GM06990 (cell line): ENCODE results near the gene RNF130.

Experiments
- DNase-seq: peaks from one replicate; pipeline ENCODE4 v3.0.0-alpha.2; 2011; ENCODE audit not compliant: insufficient read length; ENCODE audit errors: extremely low read depth
- H3K27me3 ChIP-seq: replicated peaks from 2 replicates; pipeline ENCODE4 v1.6.0; 2011; ENCODE audit warnings: low read length; ENCODE audit not compliant: control insufficient read depth, insufficient read depth
- H3K36me3 ChIP-seq: 2 replicates; pipeline ENCODE4 v1.5.1; 2011; ENCODE audit warnings: low read length; ENCODE audit not compliant: control insufficient read depth, insufficient read depth
- H3K4me3 ChIP-seq: replicated peaks from 2 replicates; pipeline ENCODE4 v1.5.1; 2011; ENCODE audit warnings: low read depth, mild to moderate bottlenecking, control low read depth, low read length
- TF ChIP-seq, protein P1 (sequence below): IDR thresholded peaks from 2 replicates; pipeline ENCODE4 v1.5.1; 2011; ENCODE audit warnings: low read length, control low read depth, mild to moderate bottlenecking, inconsistent platforms; ENCODE audit not compliant: insufficient read depth, poor library complexity, severe bottlenecking

RNF130 gene

DNA sequence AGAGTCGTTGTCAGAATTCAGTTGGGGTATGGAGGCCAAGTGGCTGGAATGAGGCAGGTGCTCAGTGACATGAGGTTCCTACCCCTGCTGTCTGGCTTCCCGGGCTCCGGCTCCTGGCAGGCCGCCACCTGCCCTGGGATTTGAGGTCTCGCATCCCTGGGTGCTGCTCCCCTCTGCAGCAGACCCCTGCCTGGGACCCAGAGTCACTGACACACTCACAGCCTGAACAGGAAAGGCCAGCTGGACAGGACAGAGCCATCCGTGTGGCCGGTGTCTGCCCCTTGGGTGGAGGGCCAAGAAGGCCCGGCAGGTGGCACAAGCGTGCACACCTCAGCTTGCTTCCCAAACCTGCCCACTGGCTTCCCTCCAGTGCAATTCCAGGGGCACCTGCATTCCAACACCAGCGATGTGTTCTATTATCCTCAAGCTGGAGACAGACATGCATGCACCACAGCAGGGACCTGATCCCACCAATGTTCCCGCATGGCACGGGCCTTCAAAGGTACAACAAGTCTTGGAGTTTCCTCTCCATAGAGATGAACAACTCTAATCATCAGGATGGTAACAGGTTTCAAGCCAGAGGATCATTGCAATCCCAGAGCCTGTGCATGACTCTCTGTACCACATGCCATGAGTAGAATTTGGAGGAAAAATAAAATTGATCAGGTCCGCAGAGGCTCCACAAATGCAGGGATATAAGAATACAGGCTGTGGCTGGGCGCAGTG is 45.6 kb upstream of the RNF130 start:
- TF ChIP-seq, protein P1, sequence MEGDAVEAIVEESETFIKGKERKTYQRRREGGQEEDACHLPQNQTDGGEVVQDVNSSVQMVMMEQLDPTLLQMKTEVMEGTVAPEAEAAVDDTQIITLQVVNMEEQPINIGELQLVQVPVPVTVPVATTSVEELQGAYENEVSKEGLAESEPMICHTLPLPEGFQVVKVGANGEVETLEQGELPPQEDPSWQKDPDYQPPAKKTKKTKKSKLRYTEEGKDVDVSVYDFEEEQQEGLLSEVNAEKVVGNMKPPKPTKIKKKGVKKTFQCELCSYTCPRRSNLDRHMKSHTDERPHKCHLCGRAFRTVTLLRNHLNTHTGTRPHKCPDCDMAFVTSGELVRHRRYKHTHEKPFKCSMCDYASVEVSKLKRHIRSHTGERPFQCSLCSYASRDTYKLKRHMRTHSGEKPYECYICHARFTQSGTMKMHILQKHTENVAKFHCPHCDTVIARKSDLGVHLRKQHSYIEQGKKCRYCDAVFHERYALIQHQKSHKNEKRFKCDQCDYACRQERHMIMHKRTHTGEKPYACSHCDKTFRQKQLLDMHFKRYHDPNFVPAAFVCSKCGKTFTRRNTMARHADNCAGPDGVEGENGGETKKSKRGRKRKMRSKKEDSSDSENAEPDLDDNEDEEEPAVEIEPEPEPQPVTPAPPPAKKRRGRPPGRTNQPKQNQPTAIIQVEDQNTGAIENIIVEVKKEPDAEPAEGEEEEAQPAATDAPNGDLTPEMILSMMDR = no peak
- no peak for DNase-seq
- Histone ChIP-seq H3K36me3 (no peaks in the 10 kb centered on the region), H3K27me3 (no peaks in the 10 kb centered on the region), H3K4me3 (no peak overlapping the region)

GRCh38 chr5:180116077-180116999 is 44.8 kb upstream of the RNF130 start:
- Histone ChIP-seq H3K27me3 (no peaks in the 10 kb centered on the region), H3K4me3 (no peak overlapping the region), H3K36me3 (no peaks in the 10 kb centered on the region)
- TF ChIP-seq, protein P1 = no peak
- DNase-seq = no peak

DNA sequence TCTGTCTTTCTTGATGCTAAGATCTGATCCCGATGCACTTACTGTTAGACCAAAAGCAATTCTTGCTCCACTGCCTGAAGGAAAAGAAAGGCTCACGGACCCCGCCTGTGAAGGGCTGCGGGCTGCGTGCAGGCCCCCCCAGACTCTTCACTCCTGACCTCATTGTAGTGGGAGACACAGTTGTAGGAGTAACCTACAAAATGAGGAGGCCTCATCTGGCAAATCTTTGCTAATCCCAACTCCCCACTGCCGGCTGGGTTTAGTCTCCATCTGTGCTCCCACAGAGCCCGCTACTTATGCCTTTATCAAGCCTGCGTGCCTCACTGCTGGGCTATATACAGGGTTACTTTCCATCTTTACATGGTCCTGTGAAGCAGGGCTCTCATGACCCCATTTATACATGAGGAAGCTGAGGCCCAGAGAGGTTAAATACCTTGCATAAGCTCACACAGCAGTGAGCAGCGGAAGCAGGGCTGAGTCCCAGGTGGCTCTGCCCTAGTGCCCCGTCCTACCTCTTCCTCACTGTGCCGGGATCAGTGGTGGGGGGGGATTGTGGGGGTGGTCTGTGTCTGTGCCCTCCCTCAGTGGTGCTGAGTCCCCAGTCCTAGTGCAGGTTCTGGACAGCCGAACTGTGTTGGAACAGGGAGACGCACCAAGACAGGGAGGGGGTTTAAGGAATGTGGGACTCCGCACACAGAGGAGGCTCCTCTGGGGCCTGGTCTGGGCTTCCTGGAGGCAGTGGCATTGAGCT is 43.9 kb upstream of the RNF130 start:
- TF ChIP-seq, protein P1 = no peak
- no peaks in the 10 kb centered on the region for H3K27me3 ChIP-seq
- no peak overlapping the region for H3K4me3 ChIP-seq
- DNase-seq = no peak
- H3K36me3 ChIP-seq = no peaks in the 10 kb centered on the region

GRCh38 chr5:180114304-180115003 is 42.9 kb upstream of the RNF130 start:
- no peak for DNase-seq
- no peaks in the 10 kb centered on the region for H3K36me3 ChIP-seq
- H3K4me3 ChIP-seq = no peak overlapping the region
- TF ChIP-seq, protein P1 = no peak
- H3K27me3 ChIP-seq = no peaks in the 10 kb centered on the region

- TF ChIP-seq, protein P1 = no peak
- DNase-seq = no peak
- Histone ChIP-seq H3K4me3 (no peak overlapping the region), H3K36me3 (no peaks in the 10 kb centered on the region), H3K27me3 (no peaks in the 10 kb centered on the region)
Measured at GRCh38 chr5:180113660-180114303, 42.2 kb upstream of the RNF130 start.
